Panc1 (cell line): Measurements from ENCODE around the gene WDR11.

Source experiments
- POLR2AphosphoS5 ChIP-seq: IDR thresholded peaks from 2 replicates; pipeline ENCODE4 v1.6.1; 2012; ENCODE audit warnings: mild to moderate bottlenecking, low read depth, low read length, moderate library complexity
- SIN3A ChIP-seq: IDR thresholded peaks from 2 replicates; pipeline ENCODE4 v1.6.1; 2012; ENCODE audit warnings: low read depth, mild to moderate bottlenecking, low read length, moderate library complexity, borderline replicate concordance; ENCODE audit not compliant: insufficient read depth
- TF ChIP-seq, protein P1 (sequence below): fragments of 450-650 bp; IDR thresholded peaks from 2 replicates; pipeline ENCODE4 v1.5.1; 2017; ENCODE audit warnings: mild to moderate bottlenecking
- TF ChIP-seq, protein P2 (sequence below), 2 experiments: IDR thresholded peaks; 2 replicates each; pipeline ENCODE4 v1.6.1; 2011 to 2012; ENCODE audit warnings: low read depth in 2 of 2, control low read depth in 1 of 2, low read length in 1 of 2, mild to moderate bottlenecking in 1 of 2, moderate library complexity in 1 of 2; ENCODE audit not compliant: insufficient read depth in 1 of 2

DNA sequence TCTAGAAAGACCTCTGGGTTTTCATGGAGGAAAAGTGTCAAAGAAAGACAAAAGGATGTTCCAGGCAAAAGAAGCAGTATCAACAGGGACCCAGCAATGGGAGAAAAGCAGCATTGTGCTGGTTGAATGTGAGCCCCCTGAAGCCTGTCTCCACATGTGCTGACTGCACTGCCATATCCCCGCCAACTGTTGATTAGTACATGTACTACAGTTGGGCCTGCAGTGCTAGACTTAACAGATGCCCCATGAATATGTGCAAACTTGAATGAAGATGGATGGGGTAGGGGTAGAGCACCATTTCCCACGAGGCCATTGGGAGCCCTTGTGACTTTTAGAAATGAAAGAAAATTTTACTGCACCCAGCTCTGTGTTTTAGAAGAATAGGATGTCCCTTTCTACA lies 15.6 kb upstream of the WDR11 start:
- TF ChIP-seq, protein P1, sequence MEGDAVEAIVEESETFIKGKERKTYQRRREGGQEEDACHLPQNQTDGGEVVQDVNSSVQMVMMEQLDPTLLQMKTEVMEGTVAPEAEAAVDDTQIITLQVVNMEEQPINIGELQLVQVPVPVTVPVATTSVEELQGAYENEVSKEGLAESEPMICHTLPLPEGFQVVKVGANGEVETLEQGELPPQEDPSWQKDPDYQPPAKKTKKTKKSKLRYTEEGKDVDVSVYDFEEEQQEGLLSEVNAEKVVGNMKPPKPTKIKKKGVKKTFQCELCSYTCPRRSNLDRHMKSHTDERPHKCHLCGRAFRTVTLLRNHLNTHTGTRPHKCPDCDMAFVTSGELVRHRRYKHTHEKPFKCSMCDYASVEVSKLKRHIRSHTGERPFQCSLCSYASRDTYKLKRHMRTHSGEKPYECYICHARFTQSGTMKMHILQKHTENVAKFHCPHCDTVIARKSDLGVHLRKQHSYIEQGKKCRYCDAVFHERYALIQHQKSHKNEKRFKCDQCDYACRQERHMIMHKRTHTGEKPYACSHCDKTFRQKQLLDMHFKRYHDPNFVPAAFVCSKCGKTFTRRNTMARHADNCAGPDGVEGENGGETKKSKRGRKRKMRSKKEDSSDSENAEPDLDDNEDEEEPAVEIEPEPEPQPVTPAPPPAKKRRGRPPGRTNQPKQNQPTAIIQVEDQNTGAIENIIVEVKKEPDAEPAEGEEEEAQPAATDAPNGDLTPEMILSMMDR = no peak
- TF ChIP-seq SIN3A = no peak
- TF ChIP-seq POLR2AphosphoS5 = no peak
- TF ChIP-seq, protein P2, sequence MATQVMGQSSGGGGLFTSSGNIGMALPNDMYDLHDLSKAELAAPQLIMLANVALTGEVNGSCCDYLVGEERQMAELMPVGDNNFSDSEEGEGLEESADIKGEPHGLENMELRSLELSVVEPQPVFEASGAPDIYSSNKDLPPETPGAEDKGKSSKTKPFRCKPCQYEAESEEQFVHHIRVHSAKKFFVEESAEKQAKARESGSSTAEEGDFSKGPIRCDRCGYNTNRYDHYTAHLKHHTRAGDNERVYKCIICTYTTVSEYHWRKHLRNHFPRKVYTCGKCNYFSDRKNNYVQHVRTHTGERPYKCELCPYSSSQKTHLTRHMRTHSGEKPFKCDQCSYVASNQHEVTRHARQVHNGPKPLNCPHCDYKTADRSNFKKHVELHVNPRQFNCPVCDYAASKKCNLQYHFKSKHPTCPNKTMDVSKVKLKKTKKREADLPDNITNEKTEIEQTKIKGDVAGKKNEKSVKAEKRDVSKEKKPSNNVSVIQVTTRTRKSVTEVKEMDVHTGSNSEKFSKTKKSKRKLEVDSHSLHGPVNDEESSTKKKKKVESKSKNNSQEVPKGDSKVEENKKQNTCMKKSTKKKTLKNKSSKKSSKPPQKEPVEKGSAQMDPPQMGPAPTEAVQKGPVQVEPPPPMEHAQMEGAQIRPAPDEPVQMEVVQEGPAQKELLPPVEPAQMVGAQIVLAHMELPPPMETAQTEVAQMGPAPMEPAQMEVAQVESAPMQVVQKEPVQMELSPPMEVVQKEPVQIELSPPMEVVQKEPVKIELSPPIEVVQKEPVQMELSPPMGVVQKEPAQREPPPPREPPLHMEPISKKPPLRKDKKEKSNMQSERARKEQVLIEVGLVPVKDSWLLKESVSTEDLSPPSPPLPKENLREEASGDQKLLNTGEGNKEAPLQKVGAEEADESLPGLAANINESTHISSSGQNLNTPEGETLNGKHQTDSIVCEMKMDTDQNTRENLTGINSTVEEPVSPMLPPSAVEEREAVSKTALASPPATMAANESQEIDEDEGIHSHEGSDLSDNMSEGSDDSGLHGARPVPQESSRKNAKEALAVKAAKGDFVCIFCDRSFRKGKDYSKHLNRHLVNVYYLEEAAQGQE (IDR thresholded peaks at IDR 0.05; ENCODE audit: insufficient read depth in 1 of 2, low read depth in 2 of 2, low read length in 1 of 2) = no peak
